ENCODE results near the gene ZFP62. TPM values are rescaled to one million over a fixed set of nuclear protein-coding genes. Genes with fewer than 3 reads are reported as not detected.
"Not testable (repeated sequence)": the region's sequence is repeated elsewhere in the genome, so short reads cannot be mapped to it uniquely, and the experiment has no call there.

ZFP62 gene
- total RNA-seq, result 9.1 TPM
- long read RNA-seq, partial matches to known transcripts, result 0 of 12 reads
- long read RNA-seq, other reads (novel, unspliced or antisense), result 10 of 12 reads

GRCh38 chr5:180860887-180861822 is at the start of gene ZFP62:
Gene ZFP62 (minus strand): TSS chr5:180861276. CDS start chr5:180861219, 57 bp downstream.
- DNase-seq (ENCODE audit: low spot score), result peak; percentile 97

- no peak for DNase-seq (ENCODE audit: low spot score)
Observed at GRCh38 chr5:180910735-180911134, 49.7 kb upstream of the ZFP62 start.

GRCh38 chr5:180910182-180910581 is 49.1 kb upstream of the ZFP62 start:
- no peak for DNase-seq (ENCODE audit: low spot score)

- DNase-seq (ENCODE audit: low spot score), result no peak
Observed at GRCh38 chr5:180909782-180910181, 48.7 kb upstream of the ZFP62 start.

- no peak for DNase-seq (ENCODE audit: low spot score)
Observed at GRCh38 chr5:180908998-180909731, 48.1 kb upstream of the ZFP62 start.

GRCh38 chr5:180908400-180908799 is 47.3 kb upstream of the ZFP62 start:
- no peak for DNase-seq (ENCODE audit: low spot score)

GRCh38 chr5:180901319-180902009 is 40.4 kb upstream of the ZFP62 start:
- no peak for DNase-seq (ENCODE audit: low spot score)

GRCh38 chr5:180900178-180900577 is 39.1 kb upstream of the ZFP62 start:
- DNase-seq (ENCODE audit: low spot score), result no peak

- no peak for DNase-seq (ENCODE audit: low spot score)
Observed at GRCh38 chr5:180898621-180899246, 37.7 kb upstream of the ZFP62 start, which contains the start of gene BTNL8. Gene BTNL8 (plus strand): TSS chr5:180899159. CDS start chr5:180899311, 152 bp downstream.

GRCh38 chr5:180895330-180895729 is 34.3 kb upstream of the ZFP62 start:
- DNase-seq (ENCODE audit: low spot score), result not testable (repeated sequence)

- DNase-seq (ENCODE audit: low spot score), result no peak
Observed at GRCh38 chr5:180889381-180889780, 28.3 kb upstream of the ZFP62 start.

- not testable (repeated sequence) for DNase-seq (ENCODE audit: low spot score)
Observed at GRCh38 chr5:180885845-180886529, 24.9 kb upstream of the ZFP62 start.

GRCh38 chr5:180875860-180876426 is 14.9 kb upstream of the ZFP62 start:
- DNase-seq (ENCODE audit: low spot score), result no peak

- no peak for DNase-seq (ENCODE audit: low spot score)
Observed at GRCh38 chr5:180874804-180875582, 13.9 kb upstream of the ZFP62 start.

- no peak for DNase-seq (ENCODE audit: low spot score)
Observed at GRCh38 chr5:180873615-180874520, 12.8 kb upstream of the ZFP62 start.

GRCh38 chr5:180872419-180872818 is 11.3 kb upstream of the ZFP62 start:
- no peak for DNase-seq (ENCODE audit: low spot score)

- DNase-seq (ENCODE audit: low spot score), result no peak
Observed at GRCh38 chr5:180870276-180871068, 9.4 kb upstream of the ZFP62 start.

All from mesenteric fat pad (tissue), 1 donor.